Endothelial cell of umbilical vein (primary cell): ENCODE measurements around the gene C9orf72. TPM values are rescaled to one million over a fixed set of nuclear protein-coding genes. Genes with fewer than 3 reads are reported as not detected.

Experiments used
- BruUV-seq: library from RNA; stranded (reverse); fragments of 400-500 nt; replicated peaks from 2 replicates; lab custom pipeline; 2021; lab: Mats Ljungman, UMichigan
- CTCF ChIA-PET: fragments of 300-600, 350-600 bp; sonication (Branson Sonifier 250); formaldehyde crosslinking; loops from one replicate; lab custom pipeline; 2021; ENCODE audit warnings: antibody characterized with exemption, inconsistent platforms; lab: Charles Lee
- POLR2A ChIA-PET: fragments of 300-600, 350-600 bp; sonication (Branson Sonifier 250); formaldehyde crosslinking; loops from one replicate; lab custom pipeline; 2021; ENCODE audit warnings: antibody characterized with exemption, inconsistent platforms; lab: Charles Lee
- DNase-seq: peaks from one replicate; pipeline ENCODE4 v3.0.0-alpha.2; 2011; ENCODE audit warnings: low read depth, low spot score
- FAIRE-seq: peaks from 2 replicates; lab custom pipeline; 2011; peaks lifted over from hg19 to GRCh38; lab: Jason Lieb, UNC
- H2AFZ ChIP-seq: 2 replicates; pipeline ENCODE4 v1.6.0; 2012; ENCODE audit warnings: low read depth, low read length, control low read depth, inconsistent platforms
- H3K27ac ChIP-seq: 2 replicates; pipeline ENCODE4 v1.5.1; 2011; ENCODE audit warnings: low read depth, mild to moderate bottlenecking, control low read depth, low read length, moderate library complexity; ENCODE audit not compliant: insufficient read depth
- H3K27me3 ChIP-seq, 2 experiments: 2 replicates each; pipeline versions ENCODE4 v1.6.0 to v1.6.1; 2011; ENCODE audit warnings: low read length in 2 of 2, mixed read lengths in 1 of 2; ENCODE audit not compliant: control insufficient read depth in 2 of 2, insufficient read depth in 2 of 2
- H3K36me3 ChIP-seq, 2 experiments: 2 replicates in 1 of 2; 3 replicates in 1 of 2; pipeline ENCODE4 v1.5.1; 2011; ENCODE audit warnings: low read length in 2 of 2, mild to moderate bottlenecking in 1 of 2, moderate library complexity in 1 of 2; ENCODE audit not compliant: control insufficient read depth in 2 of 2, insufficient read depth in 2 of 2; ENCODE audit errors: extremely low read depth in 1 of 2
- H3K4me1 ChIP-seq: 3 replicates; pipeline ENCODE4 v1.5.1; 2011; ENCODE audit warnings: mild to moderate bottlenecking, low read length; ENCODE audit not compliant: control insufficient read depth, insufficient read depth; ENCODE audit errors: extremely low read depth
- H3K4me2 ChIP-seq: 2 replicates; pipeline ENCODE4 v1.6.1; 2011; ENCODE audit warnings: low read length, control low read depth, mixed read lengths; ENCODE audit not compliant: insufficient read depth
- H3K4me3 ChIP-seq, 3 experiments: fragments of 200-600 bp in 1 of 3; sonication (generic), shearing (Covaris generic) in 1 of 3; replicated peaks in 1 of 3; 2 replicates each; pipeline ENCODE4 v1.5.1; 2011 to 2016; ENCODE audit warnings: control low read depth in 3 of 3, low read length in 3 of 3, mild to moderate bottlenecking in 2 of 3, inconsistent platforms in 1 of 3, low read depth in 1 of 3, moderate library complexity in 1 of 3; ENCODE audit not compliant: insufficient read depth in 1 of 3
- H3K79me2 ChIP-seq: 2 replicates; pipeline ENCODE4 v1.6.0; 2012; ENCODE audit warnings: low read length, inconsistent platforms; ENCODE audit not compliant: control insufficient read depth, insufficient read depth
- H3K9ac ChIP-seq: replicated peaks from 2 replicates; pipeline ENCODE3; 2011; ENCODE audit warnings: low read length, control low read depth; ENCODE audit not compliant: insufficient read depth; ENCODE audit errors: extremely low read depth
- H3K9me1 ChIP-seq: replicated peaks from 3 replicates; pipeline ENCODE4 v1.6.0; 2011; ENCODE audit warnings: mild to moderate bottlenecking, low read length; ENCODE audit not compliant: control insufficient read depth, insufficient read depth; ENCODE audit errors: extremely low read depth
- H3K9me3 ChIP-seq: replicated peaks from 2 replicates; pipeline ENCODE4 v1.5.1; 2012; ENCODE audit warnings: low read length, inconsistent platforms; ENCODE audit not compliant: control insufficient read depth, insufficient read depth
- H4K20me1 ChIP-seq: replicated peaks from 2 replicates; pipeline ENCODE3; 2011; ENCODE audit warnings: mild to moderate bottlenecking, low read length; ENCODE audit not compliant: control insufficient read depth, insufficient read depth; ENCODE audit errors: extremely low read depth
- EZH2 ChIP-seq: IDR thresholded peaks from 2 replicates; pipeline ENCODE4 v1.6.1; 2012; ENCODE audit warnings: borderline replicate concordance, low read depth, mild to moderate bottlenecking, moderate library complexity, low read length, inconsistent platforms; ENCODE audit not compliant: severe bottlenecking
- JUN ChIP-seq: IDR thresholded peaks from 2 replicates; pipeline ENCODE4 v1.6.1; 2011; ENCODE audit warnings: borderline replicate concordance, low read depth; ENCODE audit not compliant: insufficient read length, insufficient read depth
- dilution Hi-C: fragments of 300-500 bp; cut with MboI; formaldehyde crosslinking; loops from one replicate; pipeline ENCODE4 v1.15.0; 2019; ENCODE audit warnings: low sequenced_read_pairs; ENCODE audit not compliant: extremely low pct_ligation_motif_present
- intact Hi-C: fragments of 100-400 bp; cut with micrococcal nuclease; formaldehyde crosslinking; loops from one replicate; pipeline ENCODE4 v1.10.0; 2022
- polyA plus RNA-seq, 4 experiments: library from polyadenylated mRNA; depleted of rRNA in 3 of 4; stranded (reverse) in 3 of 4; unstranded in 1 of 4; fragments of >200 nt; gene quantifications; 2 replicates each; pipeline versions ENCODE4 v1.2.1 to v1.2.3, GENCODE V29; 2011 to 2012; ENCODE audit warnings: missing spikeins in 1 of 4
- total RNA-seq: library from RNA; stranded (reverse); gene quantifications from 2 replicates; pipeline ENCODE4 v1.2.3, GENCODE V29; 2021

The C9orf72 gene
- total and polyA plus RNA-seq, 2 donors (not counting 3 experiments of a cell fraction or from before 2014, with no cell fraction given), result 2.7 to 7.3 TPM

GRCh38 chr9:27582794-27583193 lies 9.5 kb upstream of the C9orf72 start:
- H3K9me3 ChIP-seq, result no peaks in the 10 kb centered on the region
- no TSS peak for BruUV-seq
- peaks cover 2 to 3% of the 10 kb centered on the region in 2 experiments for H3K27me3 ChIP-seq
- no peaks in the 10 kb centered on the region for H3K4me1 ChIP-seq
- FAIRE-seq, result no peak
- TF ChIP-seq JUN, result no peak
- no peak for TF ChIP-seq EZH2
- POLR2A ChIA-PET, result no interaction called here
- no peak overlapping the region for H2AFZ ChIP-seq
- DNase-seq, result no peak
- no peak overlapping the region for H3K9ac ChIP-seq
- intact Hi-C loops, result no loop called here
- no peaks in the 10 kb centered on the region for H3K36me3 ChIP-seq
- no peak overlapping the region for H3K4me3 ChIP-seq
- no peaks in the 10 kb centered on the region for H3K79me2 ChIP-seq
- dilution Hi-C loops, result no loop called here
- H3K27ac ChIP-seq, result no peak overlapping the region
- no peaks in the 10 kb centered on the region for H4K20me1 ChIP-seq
- CTCF ChIA-PET, result interaction anchor here (0.6 kb wide), 1 partner anchor 232 kb away, joined by 4 read pairs; no protein-coding TSS in a partner anchor
- H3K9me1 ChIP-seq, result no peaks in the 10 kb centered on the region
- H3K4me2 ChIP-seq, result no peak overlapping the region

- FAIRE-seq (no peak), DNase-seq (no peak)
- dilution Hi-C loops (no loop called here), intact Hi-C loops (no loop called here)
- no peaks in the 10 kb centered on the region for H3K9me1 ChIP-seq
- ChIA-PET CTCF (no interaction called here), POLR2A (no interaction called here)
- no peak overlapping the region for H2AFZ ChIP-seq
- peaks cover 2 to 3% of the 10 kb centered on the region in 2 experiments for H3K27me3 ChIP-seq
- H3K27ac ChIP-seq, result no peak overlapping the region
- H3K79me2 ChIP-seq, result no peaks in the 10 kb centered on the region
- no peaks in the 10 kb centered on the region for H3K9me3 ChIP-seq
- H4K20me1 ChIP-seq, result no peaks in the 10 kb centered on the region
- no TSS peak for BruUV-seq
- no peak for TF ChIP-seq JUN
- H3K4me1 ChIP-seq, result no peaks in the 10 kb centered on the region
- no peak overlapping the region for H3K4me2 ChIP-seq
- H3K36me3 ChIP-seq, result no peaks in the 10 kb centered on the region
- no peak overlapping the region for H3K4me3 ChIP-seq
- H3K9ac ChIP-seq, result no peak overlapping the region
These were observed 8.5 kb upstream of the C9orf72 start for GRCh38 chr9:27581826-27582225.
